H1 (cell line): ENCODE data around the gene ABCA13.

Source experiments
- CTCF ChIP-seq, 3 experiments: IDR thresholded peaks; 1 replicate in 2 of 3; 2 replicates in 1 of 3; pipeline versions ENCODE4 v1.5.1 to v1.6.1; 2011; ENCODE audit warnings: low read length in 3 of 3, mild to moderate bottlenecking in 3 of 3, inconsistent platforms in 2 of 3, low read depth in 1 of 3, moderate library complexity in 1 of 3; ENCODE audit not compliant: insufficient read depth in 1 of 3; ENCODE audit errors: control extremely low read depth in 1 of 3
- EZH2 ChIP-seq: fragments of 200-600 bp; sonication (generic); IDR thresholded peaks from 2 replicates; pipeline ENCODE4 v1.7.1; 2012; ENCODE audit warnings: low read depth, mild to moderate bottlenecking, moderate library complexity, low read length, inconsistent platforms; ENCODE audit not compliant: severe bottlenecking
- POLR2AphosphoS5 ChIP-seq: IDR thresholded peaks from 2 replicates; pipeline ENCODE4 v1.6.1; 2011; ENCODE audit warnings: low read depth, low read length

- TF ChIP-seq CTCF (IDR thresholded peaks at IDR 0.05; ENCODE audit: control extremely low read depth in 1 of 3, insufficient read depth in 1 of 3, low read depth in 1 of 3, low read length in 3 of 3), result no peak
- TF ChIP-seq EZH2, result no peak
- TF ChIP-seq POLR2AphosphoS5, result no peak
These were observed 146.1 kb downstream of the ABCA13 start for GRCh38 chr7:48317360-48317759.
